CD4-positive, alpha-beta memory T cell (primary cell): Measurements from ENCODE around the gene TBL1X. TPM values are rescaled to one million over a fixed set of nuclear protein-coding genes. Genes with fewer than 3 reads are reported as not detected.

Source experiments
- CTCF ChIA-PET: fragments of 350-600 bp; sonication (Branson Sonifier 250); formaldehyde crosslinking; loops from one replicate; lab custom pipeline; 2021; ENCODE audit warnings: inconsistent platforms; ENCODE audit not compliant: partially characterized antibody; lab: Charles Lee
- POLR2A ChIA-PET: fragments of 350-600 bp; sonication (Branson Sonifier 250); formaldehyde crosslinking; loops from one replicate; lab custom pipeline; 2021; ENCODE audit not compliant: partially characterized antibody; lab: Charles Lee
- DNase-seq, 5 donors: peaks; one replicate each; pipeline versions ENCODE4 v3.0.0 to v3.0.0-alpha.2; 2020 to 2022; ENCODE audit warnings: mixed read lengths in 1 of 5
- H3K27ac ChIP-seq: one replicate; pipeline ENCODE4 v1.7.0; 2013; ENCODE audit warnings: low read depth, low read length
- H3K27me3 ChIP-seq: 2 replicates; pipeline ENCODE4 v1.7.0; 2013; ENCODE audit warnings: mild to moderate bottlenecking, low read length, moderate library complexity; ENCODE audit not compliant: insufficient read depth
- H3K36me3 ChIP-seq: 2 replicates; pipeline ENCODE4 v1.7.0; 2013; ENCODE audit warnings: mild to moderate bottlenecking, low read length, moderate library complexity; ENCODE audit not compliant: insufficient read depth
- H3K4me1 ChIP-seq: 2 replicates; pipeline ENCODE4 v1.7.0; 2013; ENCODE audit warnings: mild to moderate bottlenecking, low read length, moderate library complexity; ENCODE audit not compliant: insufficient read depth
- H3K4me3 ChIP-seq, 2 donors: one replicate each; pipeline ENCODE4 v1.7.0; 2013; ENCODE audit warnings: low read length in 2 of 2, mild to moderate bottlenecking in 1 of 2
- H3K9me3 ChIP-seq, 2 donors: one replicate each; pipeline ENCODE4 v1.7.0; 2013; ENCODE audit warnings: low read length in 2 of 2, control low read depth in 1 of 2; ENCODE audit not compliant: control insufficient read depth in 1 of 2
- H3K27ac Mint-ChIP-seq, 7 donors: one replicate each; pipeline ENCODE4 v1.8.0; 2020 to 2021; ENCODE audit warnings: mixed read lengths in 7 of 7, mild to moderate bottlenecking in 6 of 7, inconsistent platforms in 3 of 7, moderate library complexity in 3 of 7
- H3K27me3 Mint-ChIP-seq, 2 donors: one replicate each; pipeline ENCODE4 v1.8.0; 2020 to 2021; ENCODE audit warnings: mixed read lengths in 2 of 2
- H3K36me3 Mint-ChIP-seq, 2 donors: one replicate each; pipeline ENCODE4 v1.8.0; 2020 to 2021; ENCODE audit warnings: mixed read lengths in 2 of 2, inconsistent platforms in 1 of 2, mild to moderate bottlenecking in 1 of 2
- H3K4me1 Mint-ChIP-seq, 4 donors: one replicate each; pipeline ENCODE4 v1.8.0; 2020 to 2021; ENCODE audit warnings: mixed read lengths in 4 of 4, mild to moderate bottlenecking in 1 of 4
- H3K4me3 Mint-ChIP-seq, 8 donors: one replicate each; pipeline ENCODE4 v1.8.0; 2020 to 2021; ENCODE audit warnings: mixed read lengths in 8 of 8, mild to moderate bottlenecking in 7 of 8, moderate library complexity in 6 of 8, inconsistent platforms in 3 of 8
- H3K9me3 Mint-ChIP-seq, 8 donors: one replicate each; pipeline ENCODE4 v1.8.0; 2020 to 2021; ENCODE audit warnings: mixed read lengths in 8 of 8, mild to moderate bottlenecking in 5 of 8, inconsistent platforms in 3 of 8, moderate library complexity in 1 of 8
- intact Hi-C: fragments of 100-400 bp; cut with micrococcal nuclease; formaldehyde crosslinking; loops from one replicate; pipeline ENCODE4 v1.15.1; 2023
- polyA plus RNA-seq, 2 donors: library from polyadenylated mRNA; unstranded; fragments of 300-500 nt; fragmentation: Illumina TruSeq; gene quantifications; one replicate each; pipeline ENCODE4 v1.2.3, GENCODE V29; 2021
- total RNA-seq, 2 experiments: library from RNA; stranded (reverse); gene quantifications; one replicate each; pipeline ENCODE4 v1.2.3, GENCODE V29; 2021

Gene TBL1X
- total and polyA plus RNA-seq, 4 experiments from 2014 or later: 6.1 to 50.5 (median 34.3) TPM

- CTCF ChIA-PET: no interaction called here
- peaks cover 9 to 22% (median 15%) of the 10 kb centered on the region in 4 donors for H3K4me1 Mint-ChIP-seq
These were observed 74.9 kb downstream of the TBL1X start for GRCh38 chrX:9539605-9540387.

DNA sequence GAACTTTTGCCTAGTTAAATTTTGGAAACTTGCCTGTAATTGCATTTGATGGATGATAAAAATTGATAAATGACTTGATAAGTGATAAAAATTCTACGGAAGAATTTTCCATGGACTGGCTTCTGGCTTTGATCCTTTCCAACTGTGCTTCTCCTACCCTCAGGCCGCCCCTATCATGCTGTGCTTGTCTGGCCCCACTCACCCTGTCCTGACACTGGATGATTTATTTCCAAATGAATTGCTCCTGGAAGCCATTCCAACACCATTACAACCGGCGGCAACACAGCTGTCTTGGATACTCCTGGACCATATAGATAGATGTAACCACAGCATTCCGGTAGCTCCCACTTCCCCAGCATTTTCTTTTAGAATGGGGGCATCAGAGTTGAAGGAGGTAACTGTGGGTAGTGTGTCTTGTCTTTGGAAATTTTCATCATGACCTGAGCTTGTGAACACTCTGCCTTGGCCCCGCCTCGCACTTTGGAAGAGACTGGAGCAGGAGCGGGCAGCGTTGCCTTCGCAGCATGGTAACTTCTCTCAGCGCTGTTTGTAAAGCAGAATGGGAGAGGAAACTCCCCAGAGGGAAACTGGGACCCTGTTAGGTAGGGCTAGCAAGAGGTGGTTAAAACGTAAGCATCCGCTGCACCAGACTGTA lies 77.4 kb downstream of the TBL1X start:
- DNase-seq: no peak
- H3K9me3 Mint-ChIP-seq: no peaks in the 10 kb centered on the region
- Histone ChIP-seq H3K4me3 (no peak overlapping the region), H3K36me3 (no peaks in the 10 kb centered on the region), H3K4me1 (no peaks in the 10 kb centered on the region), H3K27ac (no peak overlapping the region), H3K9me3 (no peaks in the 10 kb centered on the region), H3K27me3 (no peaks in the 10 kb centered on the region)
- intact Hi-C loops: no loop called here
- peaks cover 5 to 13% (median 9%) of the 10 kb centered on the region in 4 donors for H3K4me1 Mint-ChIP-seq
- H3K27ac Mint-ChIP-seq: no peak overlapping the region
- ChIA-PET POLR2A (no interaction called here), CTCF (no interaction called here)
- H3K27me3 Mint-ChIP-seq: no peaks in the 10 kb centered on the region
- H3K36me3 Mint-ChIP-seq: peaks cover 5 to 13% of the 10 kb centered on the region in 2 donors
- no peak overlapping the region for H3K4me3 Mint-ChIP-seq

More at GRCh38 chrX:9539605-9540387, 74.9 kb downstream of the TBL1X start:
- Histone ChIP-seq H3K27me3 (no peaks in the 10 kb centered on the region), H3K4me1 (peaks cover 7% of the 10 kb centered on the region), H3K27ac (no peak overlapping the region), H3K9me3 (no peaks in the 10 kb centered on the region), H3K4me3 (no peak overlapping the region), H3K36me3 (no peaks in the 10 kb centered on the region)
- intact Hi-C loops: no loop called here
- Mint-ChIP-seq H3K9me3 (no peaks in the 10 kb centered on the region), H3K36me3 (peaks cover 6 to 12% of the 10 kb centered on the region in 2 donors), H3K27ac (no peak overlapping the region), H3K27me3 (no peaks in the 10 kb centered on the region), H3K4me3 (no peak overlapping the region)
- POLR2A ChIA-PET: no interaction called here
- DNase-seq: no peak

DNA sequence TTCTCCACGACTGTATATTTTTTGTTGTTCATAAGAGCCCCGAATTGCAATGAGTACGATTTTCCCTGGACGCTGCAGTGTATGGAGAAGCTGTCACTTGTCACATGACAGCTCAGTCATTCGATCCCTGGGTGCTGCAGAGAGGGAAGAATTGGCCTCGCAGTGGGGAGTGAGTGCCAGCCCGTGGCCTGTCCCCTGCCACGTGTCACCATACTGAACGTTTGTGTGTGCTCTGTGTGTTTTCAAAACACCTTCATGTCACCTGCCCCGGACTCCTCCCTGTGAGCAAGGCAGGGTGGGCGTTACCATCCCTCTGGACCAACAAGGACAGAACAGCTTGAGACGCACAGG lies 77.9 kb downstream of the TBL1X start:
- Mint-ChIP-seq H3K27ac (no peak overlapping the region), H3K4me1 (peaks cover 5 to 13% (median 9%) of the 10 kb centered on the region in 4 donors), H3K4me3 (no peak overlapping the region), H3K36me3 (peaks cover 2 to 10% of the 10 kb centered on the region in 2 donors), H3K9me3 (no peaks in the 10 kb centered on the region), H3K27me3 (no peaks in the 10 kb centered on the region)
- Histone ChIP-seq H3K9me3 (no peaks in the 10 kb centered on the region), H3K27ac (no peak overlapping the region), H3K36me3 (no peaks in the 10 kb centered on the region), H3K4me3 (no peak overlapping the region), H3K4me1 (no peaks in the 10 kb centered on the region), H3K27me3 (no peaks in the 10 kb centered on the region)
- DNase-seq: no peak
- ChIA-PET POLR2A (no interaction called here), CTCF (no interaction called here)
- intact Hi-C loops: no loop called here

- H3K4me3 Mint-ChIP-seq: no peak overlapping the region
- Histone ChIP-seq H3K36me3 (no peaks in the 10 kb centered on the region), H3K27me3 (no peaks in the 10 kb centered on the region), H3K27ac (no peak overlapping the region), H3K4me1 (no peaks in the 10 kb centered on the region), H3K9me3 (no peaks in the 10 kb centered on the region), H3K4me3 (no peak overlapping the region)
- ChIA-PET CTCF (no interaction called here), POLR2A (no interaction called here)
- intact Hi-C loops: no loop called here
- no peaks in the 10 kb centered on the region for H3K27me3 Mint-ChIP-seq
- H3K4me1 Mint-ChIP-seq: peaks cover 7 to 30% (median 14%) of the 10 kb centered on the region in 4 donors
- H3K36me3 Mint-ChIP-seq: peaks cover 0 to 12% of the 10 kb centered on the region in 2 donors
- no peak overlapping the region for H3K27ac Mint-ChIP-seq
- DNase-seq: no peak
- H3K9me3 Mint-ChIP-seq: peaks cover 0 to 3% (median 0%) of the 10 kb centered on the region in 8 donors
These were observed 90.5 kb downstream of the TBL1X start for GRCh38 chrX:9555354-9555753.

- Histone ChIP-seq H3K36me3 (no peaks in the 10 kb centered on the region), H3K27me3 (no peaks in the 10 kb centered on the region), H3K27ac (no peak overlapping the region), H3K4me1 (no peaks in the 10 kb centered on the region), H3K9me3 (no peaks in the 10 kb centered on the region), H3K4me3 (no peak overlapping the region)
- POLR2A ChIA-PET: no interaction called here
- H3K27ac Mint-ChIP-seq: peak overlapping the region in 2 of 7 donors; percentile 25 to 69
- H3K4me1 Mint-ChIP-seq: peaks cover 10 to 29% (median 13%) of the 10 kb centered on the region in 4 donors
- no peaks in the 10 kb centered on the region for H3K27me3 Mint-ChIP-seq
- intact Hi-C loops: no loop called here
- H3K36me3 Mint-ChIP-seq: peaks cover 4 to 5% of the 10 kb centered on the region in 2 donors
- CTCF ChIA-PET: no interaction called here
- no peak for DNase-seq
- peaks cover 0 to 3% (median 0%) of the 10 kb centered on the region in 8 donors for H3K9me3 Mint-ChIP-seq
- no peak overlapping the region for H3K4me3 Mint-ChIP-seq
These were observed 92.2 kb downstream of the TBL1X start for GRCh38 chrX:9557091-9557490.

DNA sequence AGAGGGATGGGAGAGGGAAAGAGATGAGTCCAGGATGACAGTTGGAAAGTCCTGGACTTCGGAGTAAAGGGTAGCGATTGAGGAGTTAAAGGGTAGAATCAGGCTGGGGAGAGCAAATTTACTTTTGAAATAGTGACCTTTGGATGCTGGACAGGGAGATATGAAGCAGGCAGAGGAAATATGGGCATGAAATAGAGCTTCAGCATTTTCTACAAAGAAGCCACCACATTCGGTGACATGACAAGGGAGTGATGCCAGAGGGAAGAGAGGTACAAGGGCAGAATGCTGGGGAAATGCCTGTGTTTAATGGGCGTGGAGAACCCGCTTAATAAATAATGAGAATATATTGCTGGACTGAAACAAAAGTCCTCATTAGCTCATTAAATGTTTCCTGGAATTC lies 92.7 kb downstream of the TBL1X start:
- no peak overlapping the region for H3K4me3 Mint-ChIP-seq
- intact Hi-C loops: no loop called here
- H3K36me3 Mint-ChIP-seq: peaks cover 4 to 5% of the 10 kb centered on the region in 2 donors
- no peaks in the 10 kb centered on the region for H3K27me3 Mint-ChIP-seq
- no peaks in the 10 kb centered on the region for H3K9me3 ChIP-seq
- peaks cover 0 to 3% (median 0%) of the 10 kb centered on the region in 8 donors for H3K9me3 Mint-ChIP-seq
- H3K36me3 ChIP-seq: no peaks in the 10 kb centered on the region
- peaks cover 10 to 25% (median 12%) of the 10 kb centered on the region in 4 donors for H3K4me1 Mint-ChIP-seq
- CTCF ChIA-PET: no interaction called here
- POLR2A ChIA-PET: no interaction called here
- no peaks in the 10 kb centered on the region for H3K4me1 ChIP-seq
- no peak overlapping the region for H3K4me3 ChIP-seq
- peak overlapping the region in 1 of 7 donors; percentile 69 for H3K27ac Mint-ChIP-seq
- DNase-seq: no peak
- H3K27me3 ChIP-seq: no peaks in the 10 kb centered on the region
- no peak overlapping the region for H3K27ac ChIP-seq

DNA sequence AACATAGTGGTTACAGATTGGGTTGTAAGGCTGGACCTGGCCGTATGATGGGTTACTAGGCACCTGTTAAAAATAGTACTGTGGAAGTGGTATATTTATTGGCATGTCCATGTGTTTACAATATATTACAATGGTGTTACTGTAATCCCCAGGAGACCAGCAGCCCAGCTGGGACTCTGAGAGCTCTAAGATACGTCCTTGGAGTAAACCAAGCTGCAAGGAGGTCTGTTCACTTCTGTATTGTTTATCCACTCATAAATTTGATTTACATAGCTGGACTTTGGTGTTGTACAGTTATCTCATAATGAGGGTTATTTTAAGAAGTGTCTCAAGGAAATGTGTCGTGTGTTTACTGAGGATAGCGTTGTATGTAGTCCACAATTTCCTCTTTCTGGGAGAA lies 93.8 kb downstream of the TBL1X start:
- DNase-seq: no peak
- Mint-ChIP-seq H3K4me3 (no peak overlapping the region), H3K4me1 (peaks cover 8 to 27% (median 12%) of the 10 kb centered on the region in 4 donors), H3K27ac (no peak overlapping the region), H3K27me3 (no peaks in the 10 kb centered on the region), H3K9me3 (peaks cover 0 to 3% (median 0%) of the 10 kb centered on the region in 8 donors), H3K36me3 (peaks cover 4 to 6% of the 10 kb centered on the region in 2 donors)
- POLR2A ChIA-PET: no interaction called here
- intact Hi-C loops: no loop called here
- Histone ChIP-seq H3K4me3 (no peak overlapping the region), H3K9me3 (no peaks in the 10 kb centered on the region), H3K27ac (no peak overlapping the region), H3K4me1 (no peaks in the 10 kb centered on the region), H3K27me3 (no peaks in the 10 kb centered on the region), H3K36me3 (no peaks in the 10 kb centered on the region)
- CTCF ChIA-PET: no interaction called here
